Liver (tissue), 9 donors: ENCODE data around the gene KNCN. TPM values are rescaled to one million over a fixed set of nuclear protein-coding genes. Genes with fewer than 3 reads are reported as not detected.

Experiments
- DNase-seq: peaks from one replicate; pipeline ENCODE4 v3.0.0-alpha.2; 2017; ENCODE audit warnings: low spot score
- H3K27ac ChIP-seq, 2 donors: one replicate each; pipeline ENCODE4 v1.7.0; 2013; ENCODE audit warnings: inconsistent platforms in 2 of 2, low read length in 2 of 2, control low read depth in 1 of 2, low read depth in 1 of 2, mild to moderate bottlenecking in 1 of 2
- H3K27me3 ChIP-seq, 4 donors: one replicate each; pipeline versions ENCODE4 v1.6.1 to v1.7.0; 2013; ENCODE audit warnings: low read length in 3 of 4, inconsistent platforms in 1 of 4, mild to moderate bottlenecking in 1 of 4, moderate library complexity in 1 of 4; ENCODE audit not compliant: control insufficient read depth in 4 of 4, insufficient read depth in 4 of 4
- H3K36me3 ChIP-seq, 4 donors: one replicate each; pipeline versions ENCODE4 v1.6.1 to v1.7.0; 2013; ENCODE audit warnings: low read length in 3 of 4, mild to moderate bottlenecking in 3 of 4, low read depth in 1 of 4, moderate library complexity in 1 of 4; ENCODE audit not compliant: control insufficient read depth in 4 of 4, insufficient read depth in 3 of 4
- H3K4me1 ChIP-seq, 4 donors: one replicate each; pipeline versions ENCODE4 v1.6.1 to v1.7.0; 2013; ENCODE audit warnings: low read length in 3 of 4, mild to moderate bottlenecking in 3 of 4, moderate library complexity in 1 of 4; ENCODE audit not compliant: control insufficient read depth in 4 of 4, insufficient read depth in 4 of 4
- H3K4me3 ChIP-seq, 3 donors: one replicate each; pipeline versions ENCODE4 v1.6.1 to v1.7.0; 2013; ENCODE audit warnings: low read length in 3 of 3, control low read depth in 1 of 3, low read depth in 1 of 3, mild to moderate bottlenecking in 1 of 3
- H3K9ac ChIP-seq, 2 donors: one replicate each; pipeline ENCODE4 v1.7.0; 2013; ENCODE audit warnings: low read length in 2 of 2, mild to moderate bottlenecking in 2 of 2, moderate library complexity in 2 of 2, control low read depth in 1 of 2, low read depth in 1 of 2
- H3K9me3 ChIP-seq, 4 donors: one replicate each; pipeline versions ENCODE4 v1.6.1 to v1.7.0; 2013; ENCODE audit warnings: low read length in 3 of 4; ENCODE audit not compliant: control insufficient read depth in 4 of 4
- ATF3 ChIP-seq: IDR thresholded peaks from 2 replicates; pipeline ENCODE4 v1.6.1; 2016; ENCODE audit warnings: antibody characterized with exemption
- CTCF ChIP-seq: fragments of 150-350 bp; IDR thresholded peaks from 2 replicates; pipeline ENCODE4 v1.5.1; 2017; ENCODE audit warnings: improper control_type of control experiment, low read depth, low read length; ENCODE audit not compliant: missing input control
- EGR1 ChIP-seq, 2 donors: IDR thresholded peaks; 2 replicates each; pipeline ENCODE4 v1.6.1; 2016 to 2018; ENCODE audit warnings: antibody characterized with exemption in 2 of 2, low read depth in 2 of 2
- FOXA1 ChIP-seq: IDR thresholded peaks from 2 replicates; pipeline ENCODE4 v1.6.1; 2016; ENCODE audit warnings: antibody characterized with exemption
- FOXA2 ChIP-seq: IDR thresholded peaks from 2 replicates; pipeline ENCODE4 v1.6.1; 2016; ENCODE audit warnings: antibody characterized with exemption
- GABPA ChIP-seq, 2 donors: IDR thresholded peaks in 1 of 2; conservative IDR thresholded peaks in 1 of 2; 2 replicates each; pipeline ENCODE4 v1.6.1; 2016; ENCODE audit warnings: antibody characterized with exemption in 2 of 2, mild to moderate bottlenecking in 1 of 2, moderate library complexity in 1 of 2
- HNF4A ChIP-seq, 2 donors: conservative IDR thresholded peaks; 2 replicates each; pipeline ENCODE4 v1.6.1; 2016; ENCODE audit warnings: antibody characterized with exemption in 2 of 2, mild to moderate bottlenecking in 2 of 2
- HNF4G ChIP-seq: IDR thresholded peaks from 2 replicates; pipeline ENCODE4 v1.6.1; 2016; ENCODE audit warnings: antibody characterized with exemption
- JUND ChIP-seq, 2 donors: IDR thresholded peaks; 2 replicates each; pipeline ENCODE4 v1.6.1; 2016; ENCODE audit warnings: antibody characterized with exemption in 2 of 2
- MAX ChIP-seq: IDR thresholded peaks from 2 replicates; pipeline ENCODE4 v1.6.1; 2016; ENCODE audit warnings: antibody characterized with exemption
- NR2F2 ChIP-seq: IDR thresholded peaks from 2 replicates; pipeline ENCODE4 v1.6.1; 2016; ENCODE audit warnings: antibody characterized with exemption
- RAD21 ChIP-seq, 2 donors: IDR thresholded peaks; 2 replicates each; pipeline ENCODE4 v1.6.1; 2016; ENCODE audit warnings: antibody characterized with exemption in 2 of 2, mild to moderate bottlenecking in 2 of 2
- REST ChIP-seq: IDR thresholded peaks from 2 replicates; pipeline ENCODE4 v1.6.1; 2016; ENCODE audit warnings: antibody characterized with exemption, mild to moderate bottlenecking
- RXRA ChIP-seq, 2 donors: IDR thresholded peaks; 2 replicates each; pipeline ENCODE4 v1.6.1; 2017 to 2018; ENCODE audit warnings: antibody characterized with exemption in 2 of 2, mild to moderate bottlenecking in 1 of 2
- SP1 ChIP-seq: IDR thresholded peaks from 2 replicates; pipeline ENCODE4 v1.6.1; 2018; ENCODE audit warnings: antibody characterized with exemption, mild to moderate bottlenecking
- TAF1 ChIP-seq: conservative IDR thresholded peaks from 2 replicates; pipeline ENCODE4 v1.6.1; 2016; ENCODE audit warnings: antibody characterized with exemption, mild to moderate bottlenecking
- YY1 ChIP-seq: IDR thresholded peaks from 2 replicates; pipeline ENCODE4 v1.6.1; 2016; ENCODE audit warnings: antibody characterized with exemption, mild to moderate bottlenecking
- ZBTB33 ChIP-seq: IDR thresholded peaks from 2 replicates; pipeline ENCODE4 v1.6.1; 2016; ENCODE audit warnings: antibody characterized with exemption
- WGBS: extraction: QIAGEN DNeasy Blood & Tissue Kit; methylation state at CpG from one replicate; pipeline ENCODE4 v1.1.7; 2013; 5-methylcytosine and 5-hydroxymethylcytosine counted together
- polyA plus RNA-seq, 2 donors: library from polyadenylated mRNA; stranded (reverse) in 1 of 2; unstranded in 1 of 2; fragments of 200-250 nt in 1 of 2; fragments of >200 nt in 1 of 2; fragmentation: Nextera tagmentation in 1 of 2; extraction: Ambion mirVana in 1 of 2; gene quantifications; one replicate each; pipeline versions ENCODE4 v1.2.1 to v1.2.3, GENCODE V29; 2013 to 2015
- total RNA-seq, 2 donors: library from RNA; depleted of rRNA; stranded (reverse); fragments of >200 nt; gene quantifications; one replicate each; pipeline ENCODE4 v1.2.3, GENCODE V29; 2014
- donor health status: healthy.
- donor health status: healthy.
- donor health status: healthy.
- donor health status: healthy.
- donor health status: healthy.

The KNCN gene
- total and polyA plus RNA-seq, 4 donors, result not detected

- no peaks in the 10 kb centered on the region for H3K27me3 ChIP-seq
- H3K27ac ChIP-seq, result no peak overlapping the region
- no peaks in the 10 kb centered on the region for H3K9me3 ChIP-seq
- H3K4me1 ChIP-seq, result no peaks in the 10 kb centered on the region
- H3K36me3 ChIP-seq, result no peaks in the 10 kb centered on the region
- no peak overlapping the region for H3K4me3 ChIP-seq
- TF ChIP-seq NR2F2 (no peak), TAF1 (no peak), GABPA (IDR thresholded peaks at IDR 0.05 in 1 of 2, conservative IDR thresholded peaks at IDR 0.05 in 1 of 2) (no peak), EGR1 (IDR thresholded peaks at IDR 0.05; ENCODE audit: low read depth in 2 of 2) (no peak), RXRA (IDR thresholded peaks at IDR 0.05) (no peak), CTCF (no peak), RAD21 (IDR thresholded peaks at IDR 0.05) (no peak), ATF3 (no peak), FOXA1 (no peak), SP1 (no peak), JUND (IDR thresholded peaks at IDR 0.05) (no peak), ZBTB33 (no peak), YY1 (no peak), MAX (no peak), FOXA2 (no peak), HNF4G (no peak), REST (no peak), HNF4A (conservative IDR thresholded peaks at IDR 0.05) (no peak)
- 61% methylated on average over 17 of the region's 17 CpGs for WGBS
- DNase-seq, result no peak
- no peak overlapping the region for H3K9ac ChIP-seq
Measured at GRCh38 chr1:46550751-46551231, 656 bp downstream of the KNCN start.
